GM18519 (cell line): Measurements from ENCODE around the gene AMY1B.
"Not testable (repeated sequence)": the region's sequence is repeated elsewhere in the genome, so short reads cannot be mapped to it uniquely, and the experiment has no call there.

Experiments used
- ATAC-seq: cut with Tn5 transposase; IDR thresholded peaks from one replicate; pipeline ENCODE4 v1.9.1; 2021; ENCODE audit warnings: mild to moderate bottlenecking, moderate library complexity; ENCODE audit not compliant: unreplicated experiment, low FRiP score

AMY1B gene

GRCh38 chr1:103696110-103696509 lies at the start of gene AMY1B:
Gene AMY1B, minus strand, starts transcription at chr1:103696210. Its CDS starts 571 bp downstream, at chr1:103695639.
- not testable (repeated sequence) for ATAC-seq

- ATAC-seq: not testable (repeated sequence)
Measured at GRCh38 chr1:103745040-103745439, 49.0 kb upstream of the AMY1B start.

GRCh38 chr1:103744449-103744848 lies 48.4 kb upstream of the AMY1B start:
- not testable (repeated sequence) for ATAC-seq

GRCh38 chr1:103738031-103738430 lies 42.0 kb upstream of the AMY1B start:
- not testable (repeated sequence) for ATAC-seq

GRCh38 chr1:103735334-103735733 lies 39.3 kb upstream of the AMY1B start:
- ATAC-seq: not testable (repeated sequence)

- not testable (repeated sequence) for ATAC-seq
Measured at GRCh38 chr1:103721473-103721872, 25.5 kb upstream of the AMY1B start.

- ATAC-seq: not testable (repeated sequence)
Measured at GRCh38 chr1:103717404-103717803, 21.4 kb upstream of the AMY1B start.

- not testable (repeated sequence) for ATAC-seq
Measured at GRCh38 chr1:103710381-103710780, 14.4 kb upstream of the AMY1B start.

- ATAC-seq: not testable (repeated sequence)
Measured at GRCh38 chr1:103707670-103708069, 11.7 kb upstream of the AMY1B start.

GRCh38 chr1:103701256-103701655 lies 5.2 kb upstream of the AMY1B start:
- ATAC-seq: not testable (repeated sequence)

GRCh38 chr1:103700669-103701068 lies 4.7 kb upstream of the AMY1B start:
- ATAC-seq: not testable (repeated sequence)

- ATAC-seq: not testable (repeated sequence)
Measured at GRCh38 chr1:103697430-103697829, 1.4 kb upstream of the AMY1B start.

- not testable (repeated sequence) for ATAC-seq
Measured at GRCh38 chr1:103676335-103676734, 19.7 kb downstream of the AMY1B start.

GRCh38 chr1:103655460-103655859 lies 40.5 kb downstream of the AMY1B start, which contains the start of gene AMY1A:
Gene AMY1A, plus strand, starts transcription at chr1:103655760. Its CDS starts 571 bp downstream, at chr1:103656331.
- ATAC-seq: not testable (repeated sequence)

GRCh38 chr1:103654133-103654532 lies 41.9 kb downstream of the AMY1B start:
- not testable (repeated sequence) for ATAC-seq

GRCh38 chr1:103650889-103651288 lies 45.1 kb downstream of the AMY1B start:
- ATAC-seq: not testable (repeated sequence)

- ATAC-seq: not testable (repeated sequence)
Measured at GRCh38 chr1:103650305-103650704, 45.7 kb downstream of the AMY1B start.

- not testable (repeated sequence) for ATAC-seq
Measured at GRCh38 chr1:103643908-103644307, 52.1 kb downstream of the AMY1B start.

- not testable (repeated sequence) for ATAC-seq
Measured at GRCh38 chr1:103641194-103641593, 54.8 kb downstream of the AMY1B start.
